HG03280 (cell line): ENCODE results near the gene BRSK2.

Source experiments
- ATAC-seq: cut with Tn5 transposase; IDR thresholded peaks from one replicate; pipeline ENCODE4 v1.9.1; 2021; ENCODE audit warnings: mild to moderate bottlenecking, moderate library complexity; ENCODE audit not compliant: unreplicated experiment

Gene BRSK2

DNA sequence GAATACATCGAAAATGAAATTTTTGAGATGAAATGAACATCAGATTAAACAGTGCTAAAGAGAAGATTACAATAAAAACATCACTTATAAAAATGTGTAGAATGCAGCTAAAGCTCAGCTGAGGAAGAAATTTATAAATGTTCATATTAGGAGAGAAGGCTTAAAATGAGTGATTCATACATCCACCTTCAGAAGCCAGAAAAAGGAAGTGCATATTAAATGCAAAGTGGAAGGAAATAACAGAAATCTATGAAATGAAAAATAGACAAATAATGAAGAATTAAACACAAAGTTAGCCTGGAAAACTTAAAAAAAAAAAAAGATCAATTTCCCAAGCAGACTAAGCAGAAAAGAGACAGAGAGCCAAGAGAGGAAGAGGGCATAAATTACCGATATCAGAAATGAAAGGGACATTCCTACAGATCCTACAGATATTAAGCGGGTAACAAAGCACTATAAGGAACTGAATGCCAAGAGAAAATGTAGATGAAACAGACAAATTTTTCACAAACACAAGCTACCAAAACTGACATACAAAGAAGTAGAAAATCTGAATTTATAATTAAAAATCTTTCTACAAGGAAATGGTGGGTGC lies 104.0 kb downstream of the BRSK2 start:
- ATAC-seq: no peak

DNA sequence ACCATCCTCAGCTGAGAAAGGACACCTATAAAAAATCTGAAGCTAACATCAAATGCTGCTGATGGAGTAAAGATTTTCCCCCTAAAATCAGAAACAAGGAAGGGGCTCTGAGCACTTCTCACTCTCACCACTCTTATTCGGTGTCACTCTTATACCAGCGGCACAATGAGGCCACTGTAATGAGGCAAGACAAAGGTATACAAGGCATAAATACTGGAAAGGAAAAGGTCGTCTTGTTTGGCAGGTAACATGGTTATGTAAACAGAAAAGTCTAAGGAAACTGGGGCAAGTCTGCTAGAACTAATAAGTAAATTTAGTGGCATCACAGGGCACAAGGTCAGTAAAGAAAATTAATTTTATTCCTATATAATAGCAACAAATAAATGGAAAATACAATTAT lies 104.9 kb downstream of the BRSK2 start:
- ATAC-seq: no peak

DNA sequence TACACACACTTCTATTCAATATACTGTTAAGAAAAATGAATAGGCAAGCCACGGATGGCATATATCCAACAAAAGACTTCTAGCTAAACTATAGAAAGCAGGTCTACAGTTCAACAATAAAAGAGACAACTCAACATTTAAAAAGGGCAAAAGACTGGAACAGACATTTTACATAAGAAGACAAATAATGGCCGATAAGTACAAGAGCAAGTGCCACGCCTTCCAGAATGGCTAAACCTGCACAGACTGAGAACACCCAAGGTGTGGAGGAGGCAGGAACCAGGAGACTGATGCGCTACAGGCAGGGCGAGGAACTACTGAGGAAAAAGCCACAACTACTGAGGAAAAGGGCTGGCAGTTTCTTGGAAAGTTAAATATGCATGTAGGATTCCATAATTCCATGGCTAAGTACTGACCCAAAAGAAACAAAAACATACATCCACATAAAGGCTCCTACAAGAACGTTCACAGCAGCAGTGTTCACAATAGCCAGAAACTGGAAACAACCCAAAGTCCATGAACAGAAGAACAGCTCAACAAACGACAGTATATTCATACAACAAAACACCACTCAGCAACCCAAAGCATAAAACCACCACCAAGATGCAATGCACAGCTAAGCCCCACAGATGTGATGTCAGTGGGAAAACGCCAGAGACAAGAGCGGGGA lies 106.5 kb downstream of the BRSK2 start:
- no peak for ATAC-seq

DNA sequence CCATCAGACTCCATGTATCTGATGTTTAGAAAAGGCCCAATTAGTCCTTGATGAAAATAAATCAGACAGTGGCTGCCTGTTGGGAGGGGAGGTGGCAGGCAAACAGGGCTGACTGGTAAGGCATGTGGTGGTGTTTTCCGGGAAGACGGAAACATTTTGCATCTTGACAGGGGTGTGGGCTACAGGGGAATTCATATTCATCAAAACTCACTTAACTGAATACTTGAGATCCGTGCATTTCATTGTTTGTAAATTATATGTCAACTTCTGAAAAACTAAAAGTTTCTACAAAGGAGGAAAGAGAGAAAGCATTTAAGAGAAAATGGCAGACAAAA lies 107.0 kb downstream of the BRSK2 start:
- ATAC-seq: no peak

DNA sequence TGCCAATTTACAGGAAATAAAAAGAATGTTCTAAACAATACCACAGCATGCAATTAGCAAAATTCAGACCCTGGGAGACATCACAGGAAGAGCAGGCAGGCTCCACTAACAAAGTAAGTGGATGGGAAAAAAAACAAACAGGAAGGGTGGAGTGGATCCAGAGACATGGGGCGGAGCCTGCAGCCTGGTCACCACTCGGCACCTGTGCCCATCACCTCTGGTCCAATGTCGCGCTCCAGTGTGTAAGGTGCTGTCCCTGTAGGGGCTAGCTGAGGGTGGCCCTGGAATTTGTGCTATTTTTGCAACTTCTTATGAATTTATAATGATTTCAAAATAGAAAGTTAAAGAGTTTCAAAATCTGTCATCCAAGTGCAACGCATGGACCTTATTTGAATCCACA lies 107.9 kb downstream of the BRSK2 start:
- ATAC-seq: no peak

DNA sequence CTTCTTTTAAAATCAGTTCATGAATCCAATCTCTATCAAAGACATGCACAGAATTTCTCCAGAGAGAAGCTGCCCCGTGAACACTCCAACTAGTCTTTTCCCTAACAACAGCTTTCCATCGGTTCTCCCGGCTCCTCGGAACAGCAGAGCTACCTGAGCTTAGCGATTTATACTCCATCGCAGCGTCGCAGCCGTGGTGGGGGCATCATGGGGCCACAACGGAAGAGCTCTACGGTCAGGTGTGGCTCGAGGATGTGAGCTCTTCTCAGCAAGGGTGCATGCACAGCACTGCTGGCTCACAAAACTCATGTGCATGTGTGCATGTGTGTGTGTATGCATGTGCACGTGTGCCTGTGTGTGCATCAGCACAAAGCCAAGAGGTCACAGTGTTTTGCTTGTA lies 108.5 kb downstream of the BRSK2 start:
- no peak for ATAC-seq

DNA sequence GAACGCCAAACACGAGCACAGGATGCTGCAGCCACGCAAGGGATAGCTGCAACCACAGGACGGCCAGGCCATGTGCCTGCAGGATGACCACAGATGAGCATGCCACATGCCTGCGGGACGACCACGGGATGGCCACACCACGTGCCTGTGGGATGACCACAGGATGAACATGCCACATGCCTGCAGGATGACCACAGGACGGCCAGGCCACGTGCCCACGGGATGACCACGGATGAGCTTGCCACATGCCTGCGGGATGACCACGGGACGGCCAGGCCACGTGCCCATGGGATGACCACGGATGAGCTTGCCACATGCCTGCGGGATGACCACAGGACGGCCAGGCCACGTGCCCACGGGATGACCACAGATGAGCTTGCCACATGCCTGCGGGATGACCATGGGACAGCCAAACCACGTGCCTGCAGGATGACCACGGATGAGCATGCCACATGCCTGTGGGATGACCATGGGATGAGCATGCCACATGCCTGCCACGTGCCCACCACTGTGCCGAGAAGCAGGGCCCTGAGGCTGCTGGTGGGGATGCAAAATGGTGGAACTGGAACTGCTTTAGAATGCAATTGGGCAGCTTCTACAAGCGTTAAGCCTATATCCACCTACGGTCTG lies 109.6 kb downstream of the BRSK2 start:
- no peak for ATAC-seq

DNA sequence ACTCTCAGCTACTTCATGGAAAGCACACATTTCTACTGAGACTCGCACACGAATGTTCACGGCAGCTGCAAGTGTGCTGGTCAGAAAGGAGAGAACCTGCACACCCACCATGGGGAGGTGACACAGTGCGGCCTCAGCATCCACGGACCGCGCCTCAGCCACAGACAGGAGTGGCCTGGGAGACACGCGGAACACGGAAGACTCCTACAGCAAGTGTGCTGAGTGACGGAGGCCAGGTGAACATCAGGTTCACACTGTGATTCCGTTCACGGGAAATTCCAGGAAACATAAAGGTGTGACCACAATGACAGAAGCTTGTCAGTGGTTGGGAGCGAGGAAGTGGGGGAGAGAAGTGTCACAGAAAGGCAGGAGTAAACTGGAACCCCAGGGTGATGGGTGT lies 110.2 kb downstream of the BRSK2 start:
- no peak for ATAC-seq

DNA sequence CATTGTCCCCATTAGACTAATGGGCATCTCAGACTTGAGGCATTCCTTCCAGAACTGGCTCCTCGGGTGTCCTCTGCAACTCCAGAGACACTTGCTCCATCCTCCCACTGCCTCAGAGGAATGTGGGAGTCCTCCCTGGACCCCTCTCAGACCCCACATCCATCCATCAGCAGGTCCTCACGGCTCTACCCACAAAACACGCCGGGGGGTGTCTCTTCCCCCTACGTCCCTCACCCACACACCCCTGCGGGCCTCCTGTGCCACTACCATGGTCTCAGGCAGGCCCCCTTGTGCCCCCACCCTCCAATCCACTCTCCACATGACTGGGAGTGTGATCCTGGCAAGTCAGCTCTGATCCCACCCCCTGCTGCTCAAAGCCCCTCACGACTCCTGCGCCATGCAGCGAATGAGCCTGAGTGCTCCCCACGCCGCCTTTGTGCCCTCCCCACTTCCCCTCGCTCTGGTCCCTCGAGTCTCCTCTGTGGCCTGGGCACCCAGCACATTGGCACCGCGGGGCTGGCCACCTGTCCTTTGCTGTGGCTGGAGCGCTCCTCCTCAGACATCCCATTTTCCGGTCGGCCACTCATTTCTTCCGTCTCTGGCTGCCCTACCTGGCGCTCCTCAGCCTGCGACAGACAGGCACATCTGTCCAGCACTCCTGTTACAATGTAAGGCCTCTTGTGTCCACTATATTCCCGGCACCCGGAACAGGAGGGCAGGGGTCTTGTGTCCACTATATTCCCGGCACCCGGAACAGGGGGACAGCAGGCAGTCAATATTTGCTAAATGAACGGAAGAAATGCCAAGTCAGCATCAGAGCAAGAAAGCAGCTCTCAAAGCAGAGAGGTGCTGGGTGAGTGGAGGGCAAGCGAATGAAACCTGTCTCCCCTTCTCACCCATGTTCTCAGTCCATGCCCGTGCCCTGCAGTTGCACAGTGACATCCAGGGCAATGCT lies 111.0 kb downstream of the BRSK2 start:
- no peak for ATAC-seq

DNA sequence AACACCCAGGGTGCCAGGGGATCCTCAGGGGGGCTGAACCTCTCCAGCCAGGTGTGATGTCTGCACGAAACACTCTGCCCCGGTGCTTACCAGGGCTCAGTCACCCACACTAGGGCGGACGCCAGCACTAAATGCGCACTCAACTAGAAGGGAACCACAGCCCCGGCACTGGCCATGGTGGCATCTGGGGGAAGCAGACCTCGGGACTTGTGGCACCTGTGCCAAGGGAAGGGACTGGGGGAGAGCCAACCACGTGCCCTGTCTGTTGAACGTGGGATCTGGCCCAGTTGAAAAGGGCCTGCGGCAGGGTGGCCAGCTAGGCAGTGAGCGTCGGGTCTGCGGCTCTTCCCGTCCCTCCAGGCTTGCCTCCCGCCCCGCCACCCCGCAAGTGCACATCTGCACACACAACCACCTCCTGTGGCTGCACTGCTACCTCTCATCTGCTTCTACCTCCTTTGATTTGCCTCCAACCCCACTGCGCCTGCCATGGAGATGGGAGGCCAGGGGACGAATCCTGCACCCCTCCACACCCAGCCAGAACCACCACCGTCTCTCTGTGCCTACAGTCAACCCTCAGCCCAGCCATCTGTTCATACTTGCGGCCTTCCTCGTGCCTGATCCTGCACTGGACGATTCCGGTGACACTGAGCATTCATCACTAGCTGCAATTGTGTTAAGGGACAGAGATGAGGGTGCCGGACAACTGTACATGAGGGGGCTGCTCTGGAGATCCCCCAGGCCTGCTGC lies 111.9 kb downstream of the BRSK2 start:
- ATAC-seq: no peak

DNA sequence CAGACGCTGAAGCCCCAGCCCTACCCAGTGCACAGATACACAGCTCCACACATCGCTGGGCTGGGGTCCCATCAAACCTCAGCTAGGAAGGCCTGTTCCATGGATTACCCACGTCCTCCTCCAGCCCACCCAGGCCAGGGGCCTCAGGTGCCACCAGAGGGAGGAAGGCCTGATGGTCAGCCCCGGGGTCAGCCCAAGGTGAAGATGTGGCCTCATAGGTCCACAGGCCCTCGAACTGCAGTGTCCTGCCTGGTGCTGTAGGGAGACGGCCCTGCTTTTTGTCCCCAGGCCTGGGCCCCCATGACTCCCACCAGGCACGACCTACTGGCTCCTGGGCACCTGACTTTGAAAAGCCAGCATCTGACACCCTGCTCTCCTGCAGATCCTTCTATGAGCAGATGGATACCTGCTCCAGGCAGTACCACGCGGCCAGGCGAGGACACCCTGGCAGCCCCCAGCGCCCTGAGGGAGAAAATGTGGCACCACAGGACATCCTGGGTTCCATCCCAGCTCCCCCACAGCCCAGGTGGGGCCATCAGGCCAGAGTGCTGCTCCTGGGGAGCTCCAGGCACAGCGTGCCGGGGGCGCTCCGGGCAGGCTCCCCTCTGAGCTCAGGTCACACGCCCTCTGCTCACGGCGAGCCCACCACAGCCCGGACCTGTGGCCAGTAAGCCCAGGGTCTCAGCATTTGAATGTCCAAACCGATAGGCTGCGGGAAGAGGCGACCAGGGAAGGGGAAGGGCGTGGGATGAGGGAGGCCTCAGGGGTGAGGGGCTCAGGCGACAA lies 112.6 kb downstream of the BRSK2 start:
- ATAC-seq: no peak

DNA sequence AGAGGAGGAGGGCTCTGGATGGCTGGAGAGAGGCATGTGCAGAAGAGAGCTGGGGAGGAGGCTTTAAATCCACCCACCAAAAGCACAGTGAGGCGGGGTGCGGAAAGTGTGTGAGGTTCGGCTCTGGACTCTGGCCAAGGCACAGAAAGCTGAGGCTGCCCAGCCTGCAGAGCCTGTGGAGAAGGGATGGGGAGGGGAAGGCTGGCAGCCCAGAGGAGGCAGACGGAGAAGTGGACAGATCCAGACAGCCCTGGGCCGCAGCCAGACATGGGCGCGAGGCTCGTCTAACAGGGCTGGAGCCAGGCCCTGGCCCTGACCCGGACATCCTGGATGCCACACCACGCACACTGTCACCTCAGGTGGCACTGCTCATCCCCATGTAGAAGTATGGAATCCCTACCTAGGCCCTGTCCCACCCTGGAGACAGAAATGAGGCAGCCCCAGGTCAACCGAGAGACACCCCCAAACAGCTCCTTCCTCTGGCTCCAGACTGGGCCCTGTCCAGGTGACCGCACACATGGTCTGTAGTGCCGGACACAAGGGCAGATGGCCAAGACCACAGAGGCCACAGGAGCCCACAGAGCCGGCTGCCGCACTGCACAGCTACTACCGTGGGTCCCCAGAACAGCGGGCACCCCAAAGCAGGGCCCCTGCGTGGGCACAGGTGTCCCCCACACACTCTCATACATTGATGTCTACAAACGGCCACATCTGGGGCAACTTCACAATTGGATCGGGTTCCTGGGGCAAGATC lies 113.4 kb downstream of the BRSK2 start:
- ATAC-seq: no peak

DNA sequence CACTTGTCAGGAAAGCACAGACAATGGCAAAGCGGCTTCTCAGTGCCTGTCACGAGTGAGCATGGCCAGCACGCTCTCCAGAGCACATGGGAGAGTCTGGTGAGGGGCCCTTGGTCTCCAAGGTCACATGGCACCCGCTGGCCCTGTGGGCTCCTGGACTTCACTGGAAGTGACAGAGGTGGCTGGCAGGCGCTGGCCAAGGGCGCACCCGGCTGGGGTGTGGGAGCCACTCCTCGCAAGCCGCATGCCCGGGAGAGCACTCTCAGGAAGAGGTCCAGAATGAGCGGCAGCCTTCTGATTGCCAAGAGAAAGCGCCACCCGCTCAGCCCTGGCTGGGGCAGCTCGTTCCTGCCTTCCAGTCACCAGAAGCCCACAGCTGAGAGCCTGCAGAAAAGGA lies 114.0 kb downstream of the BRSK2 start:
- no peak for ATAC-seq

DNA sequence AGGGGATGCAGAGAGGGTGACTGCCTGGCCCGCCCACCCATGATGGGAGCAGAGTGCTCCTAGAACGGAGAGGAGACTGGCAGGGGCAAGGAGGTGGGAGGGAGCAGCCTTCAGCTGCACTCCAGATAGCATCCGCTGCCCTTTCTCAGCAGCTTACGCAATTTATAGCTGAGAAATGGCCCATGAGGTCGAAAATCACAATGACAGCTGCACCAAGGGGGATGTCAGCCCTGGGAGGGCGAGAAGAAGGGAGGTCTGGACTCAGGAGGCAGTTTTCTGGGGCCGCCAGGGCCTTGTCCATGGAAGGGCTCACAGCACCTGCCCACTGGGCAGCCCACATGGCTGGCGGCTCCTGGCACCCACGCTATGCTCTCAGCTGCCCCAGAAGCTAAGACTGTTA lies 114.4 kb downstream of the BRSK2 start:
- ATAC-seq: no peak

DNA sequence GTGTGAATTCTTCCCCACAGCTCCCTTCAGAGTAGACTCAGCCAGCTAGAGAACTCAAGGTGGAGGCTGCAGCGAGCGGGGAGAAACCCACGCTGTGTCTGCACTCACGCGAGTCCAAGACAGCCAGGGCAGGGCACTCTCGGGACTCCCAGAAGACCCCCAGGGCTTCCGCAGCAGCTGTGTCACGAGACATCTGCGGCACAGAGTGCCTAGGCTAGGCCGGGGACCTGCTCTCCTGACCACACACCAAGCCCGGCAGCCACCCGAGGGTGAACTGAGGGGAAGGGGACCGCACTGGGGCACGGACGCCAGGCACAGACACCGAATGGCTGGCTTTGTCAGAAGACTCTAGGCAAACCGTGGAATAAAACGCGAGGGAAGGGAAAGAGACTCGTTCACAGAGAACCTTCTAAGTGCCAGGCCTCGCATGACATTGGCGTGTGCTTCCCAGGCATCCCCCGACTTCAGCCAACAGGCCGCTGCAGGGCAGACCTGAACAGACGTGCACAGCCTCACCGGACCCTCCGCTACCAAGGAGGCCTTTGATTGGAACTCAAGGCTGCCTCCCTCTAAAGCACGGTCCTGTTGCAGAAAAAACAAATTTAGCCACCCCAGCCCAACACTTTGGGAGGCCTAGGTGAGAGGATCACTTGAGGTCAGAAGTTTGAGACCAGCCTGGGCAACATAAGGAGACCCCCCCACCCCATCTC lies 115.0 kb downstream of the BRSK2 start:
- no peak for ATAC-seq

DNA sequence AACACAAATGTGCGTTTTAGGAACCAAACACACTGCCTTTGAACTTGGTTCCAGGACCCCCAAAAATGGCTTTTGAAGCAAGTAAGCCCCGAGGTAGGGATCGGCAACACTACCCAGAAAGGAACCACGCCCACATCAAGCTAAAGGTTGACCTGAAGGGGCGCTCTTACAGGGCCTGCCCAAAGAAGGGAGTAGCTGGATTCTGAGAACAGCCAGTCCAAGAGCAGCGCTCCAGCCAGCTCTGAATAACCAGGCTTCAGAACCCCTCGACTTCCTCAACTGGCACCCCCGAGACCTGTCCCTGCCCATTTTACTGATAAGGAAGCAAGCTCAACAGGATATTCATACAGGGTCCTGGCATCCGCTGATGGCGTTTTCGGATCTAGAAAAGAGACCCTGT lies 115.7 kb downstream of the BRSK2 start:
- ATAC-seq: no peak

DNA sequence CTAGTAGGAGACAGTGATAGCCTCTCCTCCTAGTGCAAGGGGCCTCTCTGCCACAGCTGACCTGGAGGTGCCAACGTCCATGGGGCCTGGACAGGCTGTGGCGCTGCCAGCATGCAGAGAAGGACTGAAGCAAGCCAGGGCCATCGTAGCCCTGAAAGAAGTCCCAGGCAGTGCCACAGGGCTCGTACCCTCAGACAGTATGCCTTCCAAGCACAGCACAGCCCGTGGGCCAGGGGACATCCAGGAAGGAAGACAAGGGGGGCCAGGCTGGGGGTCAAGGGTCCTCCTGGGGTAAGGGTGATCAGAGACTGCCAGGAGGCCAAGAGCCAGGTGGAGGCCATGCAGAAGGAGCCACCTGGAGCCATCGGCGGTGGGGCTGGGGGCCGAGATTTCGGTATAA lies 117.2 kb downstream of the BRSK2 start:
- ATAC-seq: no peak

DNA sequence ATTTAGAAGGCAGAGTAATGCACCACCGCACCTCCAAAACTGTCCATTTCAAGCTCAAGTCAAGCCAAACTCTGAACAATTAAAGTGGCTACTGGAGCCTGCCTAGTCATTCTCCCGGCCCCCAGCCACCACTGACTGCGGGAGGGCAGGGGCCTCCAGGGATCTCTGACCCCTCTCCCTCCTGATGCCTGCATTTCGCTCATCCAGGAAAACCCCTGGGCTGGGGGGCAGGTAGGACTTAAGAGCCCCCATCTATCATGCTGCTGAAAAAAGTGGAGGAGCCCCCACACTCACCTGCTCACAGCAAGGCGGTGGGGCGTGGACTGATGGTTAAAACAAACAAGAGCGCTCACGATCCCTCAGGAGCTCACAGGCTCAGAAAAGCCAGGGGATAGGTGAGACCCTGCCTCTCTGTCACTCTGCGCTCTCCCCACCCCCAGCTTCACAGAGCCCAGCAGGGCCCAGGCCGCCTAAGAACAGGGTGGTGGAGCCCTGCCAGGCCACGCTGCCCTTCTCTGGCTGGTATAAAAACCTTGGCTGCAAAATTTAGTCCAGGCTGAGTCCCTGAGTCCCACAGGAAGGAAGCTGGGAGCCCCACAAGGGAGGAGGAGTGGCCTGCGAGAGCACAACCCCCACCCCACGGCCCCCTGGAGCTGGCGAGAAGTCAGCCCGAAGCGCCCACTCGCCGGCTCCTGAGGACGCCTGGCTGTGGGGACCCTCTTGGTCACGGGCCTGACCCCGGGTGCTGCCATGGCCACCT lies 117.8 kb downstream of the BRSK2 start:
- ATAC-seq: no peak
